NCI-H446 treated with DMSO at 0.1 percent for 48 hours (cell line): Measurements from ENCODE around the gene SORCS1.

Experiments used
- DNase-seq: peaks from one replicate; lab custom pipeline; 2025; lab: John Stamatoyannopoulos, UW

Gene SORCS1

GRCh38 chr10:106535304-106535953 lies 629.1 kb downstream of the SORCS1 start:
- DNase-seq: no peak

DNA sequence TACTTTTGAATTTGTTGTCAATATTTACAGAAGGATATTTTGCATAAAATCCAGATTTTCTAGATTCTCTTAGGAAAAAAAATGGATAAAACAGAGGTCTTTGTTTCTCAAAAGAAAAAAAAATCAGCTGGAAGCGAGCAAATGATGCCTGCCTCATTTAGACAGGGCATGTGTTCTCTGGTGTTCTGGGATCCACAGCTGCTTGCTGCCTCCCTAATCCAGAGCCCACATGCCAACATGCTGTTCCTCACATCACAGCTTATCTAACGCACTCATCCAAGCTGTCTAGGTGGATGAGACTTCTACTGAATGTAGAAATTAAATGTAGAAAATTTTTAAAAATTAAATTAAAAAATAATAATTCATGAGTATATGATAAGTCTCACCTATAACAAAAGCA lies 630.1 kb downstream of the SORCS1 start:
- DNase-seq: no peak

- no peak for DNase-seq
Measured at GRCh38 chr10:106528702-106529101, 635.8 kb downstream of the SORCS1 start.

DNA sequence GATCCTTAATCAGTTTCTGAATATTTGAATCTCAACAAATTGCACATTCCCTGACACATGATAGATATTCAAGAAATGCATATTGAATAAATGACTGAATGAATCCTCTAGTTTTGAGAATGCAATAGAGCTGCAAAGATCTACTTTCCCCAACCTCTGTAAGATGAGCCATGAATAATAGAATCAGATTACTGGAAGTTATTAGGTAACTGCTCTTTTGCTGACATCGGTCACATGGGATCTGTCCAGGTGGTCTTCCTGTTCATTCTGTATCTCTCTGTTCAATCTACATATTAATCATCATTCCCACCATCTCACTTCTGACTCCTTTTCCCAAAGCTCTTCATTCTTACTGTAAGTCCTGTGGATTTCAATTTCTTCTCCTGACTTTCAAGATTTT lies 638.7 kb downstream of the SORCS1 start:
- DNase-seq: no peak
